GM12878 (cell line): ENCODE measurements around the gene CDK7.

Source experiments
- ATF7 ChIP-seq: fragments of 450-650 bp; IDR thresholded peaks from 2 replicates; pipeline ENCODE4 v1.6.1; 2016; ENCODE audit warnings: low read depth, mild to moderate bottlenecking
- MXI1 ChIP-seq: fragments of 150-350 bp; IDR thresholded peaks from 2 replicates; pipeline ENCODE4 v1.6.1; 2011; ENCODE audit warnings: low read depth, mild to moderate bottlenecking, inconsistent platforms, low read length, improper control_type of control experiment
- TAF1 ChIP-seq: IDR thresholded peaks from 2 replicates; pipeline ENCODE4 v1.6.1; 2011; ENCODE audit warnings: mild to moderate bottlenecking, low read depth, low read length, borderline replicate concordance
- TF ChIP-seq, protein P1 (sequence below), 3 experiments: IDR thresholded peaks in 2 of 3; conservative IDR thresholded peaks in 1 of 3; 2 replicates each; pipeline ENCODE4 v1.5.1; 2011; ENCODE audit warnings: low read depth in 3 of 3, low read length in 3 of 3, mild to moderate bottlenecking in 3 of 3, control low read depth in 2 of 3, moderate library complexity in 2 of 3, inconsistent platforms in 1 of 3, mixed read lengths in 1 of 3; ENCODE audit not compliant: control insufficient read depth in 2 of 3, insufficient read depth in 1 of 3; ENCODE audit errors: extremely low read depth in 1 of 3
- TF ChIP-seq, protein P2 (sequence below): fragments of 450-650 bp; formaldehyde crosslinking; IDR thresholded peaks from 2 replicates; pipeline ENCODE4 v1.4.0; 2020; ENCODE audit warnings: mild to moderate bottlenecking, moderate library complexity

DNA sequence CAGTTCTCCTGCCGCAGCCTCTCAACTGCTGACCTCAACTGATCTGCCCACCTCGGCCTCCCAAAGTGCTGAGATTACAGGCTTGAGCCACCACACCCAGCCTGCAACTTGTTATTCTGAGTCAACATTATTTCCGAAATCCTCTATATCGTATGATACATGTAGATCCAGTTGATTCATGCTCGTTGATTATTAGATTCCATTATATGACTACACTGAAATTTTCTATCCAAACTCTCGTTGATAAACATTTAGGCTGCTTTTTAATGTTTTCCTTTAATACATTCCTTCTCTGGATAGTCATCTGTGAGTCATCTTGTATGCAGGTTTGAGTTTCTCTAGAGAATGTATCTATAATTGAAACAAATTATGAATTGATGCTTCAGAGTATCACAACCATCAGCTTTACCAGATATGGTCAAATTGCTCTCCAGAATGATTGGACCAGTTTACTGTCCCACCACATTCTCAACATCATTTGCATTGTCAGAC is 4.1 kb downstream of the CDK7 start:
- TF ChIP-seq, protein P1, sequence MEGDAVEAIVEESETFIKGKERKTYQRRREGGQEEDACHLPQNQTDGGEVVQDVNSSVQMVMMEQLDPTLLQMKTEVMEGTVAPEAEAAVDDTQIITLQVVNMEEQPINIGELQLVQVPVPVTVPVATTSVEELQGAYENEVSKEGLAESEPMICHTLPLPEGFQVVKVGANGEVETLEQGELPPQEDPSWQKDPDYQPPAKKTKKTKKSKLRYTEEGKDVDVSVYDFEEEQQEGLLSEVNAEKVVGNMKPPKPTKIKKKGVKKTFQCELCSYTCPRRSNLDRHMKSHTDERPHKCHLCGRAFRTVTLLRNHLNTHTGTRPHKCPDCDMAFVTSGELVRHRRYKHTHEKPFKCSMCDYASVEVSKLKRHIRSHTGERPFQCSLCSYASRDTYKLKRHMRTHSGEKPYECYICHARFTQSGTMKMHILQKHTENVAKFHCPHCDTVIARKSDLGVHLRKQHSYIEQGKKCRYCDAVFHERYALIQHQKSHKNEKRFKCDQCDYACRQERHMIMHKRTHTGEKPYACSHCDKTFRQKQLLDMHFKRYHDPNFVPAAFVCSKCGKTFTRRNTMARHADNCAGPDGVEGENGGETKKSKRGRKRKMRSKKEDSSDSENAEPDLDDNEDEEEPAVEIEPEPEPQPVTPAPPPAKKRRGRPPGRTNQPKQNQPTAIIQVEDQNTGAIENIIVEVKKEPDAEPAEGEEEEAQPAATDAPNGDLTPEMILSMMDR (IDR thresholded peaks at IDR 0.05 in 2 of 3, conservative IDR thresholded peaks at IDR 0.05 in 1 of 3; ENCODE audit: control insufficient read depth in 2 of 3, extremely low read depth in 1 of 3, insufficient read depth in 1 of 3, low read depth in 3 of 3, low read length in 3 of 3), result no peak
- TF ChIP-seq, protein P2, sequence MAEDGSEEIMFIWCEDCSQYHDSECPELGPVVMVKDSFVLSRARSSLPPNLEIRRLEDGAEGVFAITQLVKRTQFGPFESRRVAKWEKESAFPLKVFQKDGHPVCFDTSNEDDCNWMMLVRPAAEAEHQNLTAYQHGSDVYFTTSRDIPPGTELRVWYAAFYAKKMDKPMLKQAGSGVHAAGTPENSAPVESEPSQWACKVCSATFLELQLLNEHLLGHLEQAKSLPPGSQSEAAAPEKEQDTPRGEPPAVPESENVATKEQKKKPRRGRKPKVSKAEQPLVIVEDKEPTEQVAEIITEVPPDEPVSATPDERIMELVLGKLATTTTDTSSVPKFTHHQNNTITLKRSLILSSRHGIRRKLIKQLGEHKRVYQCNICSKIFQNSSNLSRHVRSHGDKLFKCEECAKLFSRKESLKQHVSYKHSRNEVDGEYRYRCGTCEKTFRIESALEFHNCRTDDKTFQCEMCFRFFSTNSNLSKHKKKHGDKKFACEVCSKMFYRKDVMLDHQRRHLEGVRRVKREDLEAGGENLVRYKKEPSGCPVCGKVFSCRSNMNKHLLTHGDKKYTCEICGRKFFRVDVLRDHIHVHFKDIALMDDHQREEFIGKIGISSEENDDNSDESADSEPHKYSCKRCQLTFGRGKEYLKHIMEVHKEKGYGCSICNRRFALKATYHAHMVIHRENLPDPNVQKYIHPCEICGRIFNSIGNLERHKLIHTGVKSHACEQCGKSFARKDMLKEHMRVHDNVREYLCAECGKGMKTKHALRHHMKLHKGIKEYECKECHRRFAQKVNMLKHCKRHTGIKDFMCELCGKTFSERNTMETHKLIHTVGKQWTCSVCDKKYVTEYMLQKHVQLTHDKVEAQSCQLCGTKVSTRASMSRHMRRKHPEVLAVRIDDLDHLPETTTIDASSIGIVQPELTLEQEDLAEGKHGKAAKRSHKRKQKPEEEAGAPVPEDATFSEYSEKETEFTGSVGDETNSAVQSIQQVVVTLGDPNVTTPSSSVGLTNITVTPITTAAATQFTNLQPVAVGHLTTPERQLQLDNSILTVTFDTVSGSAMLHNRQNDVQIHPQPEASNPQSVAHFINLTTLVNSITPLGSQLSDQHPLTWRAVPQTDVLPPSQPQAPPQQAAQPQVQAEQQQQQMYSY (CRISPR knock-in tag), result no peak
- TF ChIP-seq MXI1 (no peak), ATF7 (no peak), TAF1 (no peak)
